PFSK-1 (cell line): ENCODE measurements around the gene SFI1.

Source experiments
- FOXP2 ChIP-seq: optimal IDR thresholded peaks from 2 replicates; pipeline ENCODE3; 2011; ENCODE audit warnings: borderline replicate concordance, control low read depth, inconsistent platforms; ENCODE audit not compliant: insufficient read depth; ENCODE audit errors: extremely low read length, extremely low read depth
- POLR2AphosphoS5 ChIP-seq: IDR thresholded peaks from 2 replicates; pipeline ENCODE4 v1.6.1; 2012; ENCODE audit warnings: low read depth, mild to moderate bottlenecking, control low read depth, low read length, moderate library complexity
- SIN3A ChIP-seq: IDR thresholded peaks from 2 replicates; pipeline ENCODE4 v1.6.1; 2012; ENCODE audit warnings: mild to moderate bottlenecking, low read length, moderate library complexity, borderline replicate concordance; ENCODE audit not compliant: insufficient read depth
- TAF1 ChIP-seq: IDR thresholded peaks from 2 replicates; pipeline ENCODE4 v1.6.1; 2012; ENCODE audit warnings: low read length, control low read depth, borderline replicate concordance; ENCODE audit not compliant: insufficient read depth
- TF ChIP-seq, protein P1 (sequence below), 2 experiments: IDR thresholded peaks; 2 replicates each; pipeline versions ENCODE4 v1.6.1 to v1.8.0; 2011 to 2012; ENCODE audit warnings: low read depth in 2 of 2, low read length in 2 of 2, control low read depth in 1 of 2, inconsistent platforms in 1 of 2, mild to moderate bottlenecking in 1 of 2, moderate library complexity in 1 of 2; ENCODE audit not compliant: insufficient read depth in 1 of 2

DNA sequence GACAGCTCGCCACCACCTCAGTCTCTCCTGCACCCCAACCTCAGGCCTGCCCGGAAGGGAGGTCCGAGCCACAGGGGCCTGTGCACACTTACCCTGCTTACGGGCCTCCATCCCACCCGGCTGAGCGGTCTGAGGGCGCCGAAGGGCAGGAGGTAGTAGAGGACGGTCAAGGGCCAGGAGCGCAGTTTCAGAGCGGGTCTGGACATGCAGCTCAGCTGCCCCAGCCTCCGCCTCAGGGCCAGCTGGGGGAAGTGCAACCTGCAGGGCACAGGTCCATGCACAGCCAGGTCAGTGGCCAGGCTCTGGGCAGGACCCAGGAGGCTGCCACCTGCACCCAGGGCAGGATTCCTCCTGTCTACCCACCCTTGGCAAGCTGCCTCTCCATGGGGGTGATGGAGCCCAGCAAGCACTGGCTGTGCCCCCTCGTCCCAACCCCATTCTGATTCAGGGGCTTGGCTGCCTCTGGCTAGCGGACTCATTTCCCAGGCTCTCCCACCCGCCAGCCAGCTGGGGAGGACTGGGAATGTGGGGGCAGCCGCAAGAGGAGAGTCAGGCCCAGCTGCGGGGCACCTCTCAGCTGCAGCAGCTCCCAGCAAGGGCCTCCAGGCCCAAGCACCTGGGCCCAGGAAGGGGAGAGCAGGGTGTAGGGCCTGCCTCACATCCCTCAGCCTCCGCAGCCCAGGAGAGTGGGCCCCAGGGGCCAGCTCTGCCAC, 127.4 kb downstream of the SFI1 start:
- TF ChIP-seq TAF1 (no peak), SIN3A (no peak), POLR2AphosphoS5 (no peak), FOXP2 (no peak)
- TF ChIP-seq, protein P1, sequence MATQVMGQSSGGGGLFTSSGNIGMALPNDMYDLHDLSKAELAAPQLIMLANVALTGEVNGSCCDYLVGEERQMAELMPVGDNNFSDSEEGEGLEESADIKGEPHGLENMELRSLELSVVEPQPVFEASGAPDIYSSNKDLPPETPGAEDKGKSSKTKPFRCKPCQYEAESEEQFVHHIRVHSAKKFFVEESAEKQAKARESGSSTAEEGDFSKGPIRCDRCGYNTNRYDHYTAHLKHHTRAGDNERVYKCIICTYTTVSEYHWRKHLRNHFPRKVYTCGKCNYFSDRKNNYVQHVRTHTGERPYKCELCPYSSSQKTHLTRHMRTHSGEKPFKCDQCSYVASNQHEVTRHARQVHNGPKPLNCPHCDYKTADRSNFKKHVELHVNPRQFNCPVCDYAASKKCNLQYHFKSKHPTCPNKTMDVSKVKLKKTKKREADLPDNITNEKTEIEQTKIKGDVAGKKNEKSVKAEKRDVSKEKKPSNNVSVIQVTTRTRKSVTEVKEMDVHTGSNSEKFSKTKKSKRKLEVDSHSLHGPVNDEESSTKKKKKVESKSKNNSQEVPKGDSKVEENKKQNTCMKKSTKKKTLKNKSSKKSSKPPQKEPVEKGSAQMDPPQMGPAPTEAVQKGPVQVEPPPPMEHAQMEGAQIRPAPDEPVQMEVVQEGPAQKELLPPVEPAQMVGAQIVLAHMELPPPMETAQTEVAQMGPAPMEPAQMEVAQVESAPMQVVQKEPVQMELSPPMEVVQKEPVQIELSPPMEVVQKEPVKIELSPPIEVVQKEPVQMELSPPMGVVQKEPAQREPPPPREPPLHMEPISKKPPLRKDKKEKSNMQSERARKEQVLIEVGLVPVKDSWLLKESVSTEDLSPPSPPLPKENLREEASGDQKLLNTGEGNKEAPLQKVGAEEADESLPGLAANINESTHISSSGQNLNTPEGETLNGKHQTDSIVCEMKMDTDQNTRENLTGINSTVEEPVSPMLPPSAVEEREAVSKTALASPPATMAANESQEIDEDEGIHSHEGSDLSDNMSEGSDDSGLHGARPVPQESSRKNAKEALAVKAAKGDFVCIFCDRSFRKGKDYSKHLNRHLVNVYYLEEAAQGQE (IDR thresholded peaks at IDR 0.05; ENCODE audit: insufficient read depth in 1 of 2, low read depth in 2 of 2, low read length in 2 of 2) = no peak
